ENCODE measurements around the gene CBLC.
A peak's percentile ranks its signal among the peaks of the same experiment; 100 is the strongest.

CBLC gene

DNA sequence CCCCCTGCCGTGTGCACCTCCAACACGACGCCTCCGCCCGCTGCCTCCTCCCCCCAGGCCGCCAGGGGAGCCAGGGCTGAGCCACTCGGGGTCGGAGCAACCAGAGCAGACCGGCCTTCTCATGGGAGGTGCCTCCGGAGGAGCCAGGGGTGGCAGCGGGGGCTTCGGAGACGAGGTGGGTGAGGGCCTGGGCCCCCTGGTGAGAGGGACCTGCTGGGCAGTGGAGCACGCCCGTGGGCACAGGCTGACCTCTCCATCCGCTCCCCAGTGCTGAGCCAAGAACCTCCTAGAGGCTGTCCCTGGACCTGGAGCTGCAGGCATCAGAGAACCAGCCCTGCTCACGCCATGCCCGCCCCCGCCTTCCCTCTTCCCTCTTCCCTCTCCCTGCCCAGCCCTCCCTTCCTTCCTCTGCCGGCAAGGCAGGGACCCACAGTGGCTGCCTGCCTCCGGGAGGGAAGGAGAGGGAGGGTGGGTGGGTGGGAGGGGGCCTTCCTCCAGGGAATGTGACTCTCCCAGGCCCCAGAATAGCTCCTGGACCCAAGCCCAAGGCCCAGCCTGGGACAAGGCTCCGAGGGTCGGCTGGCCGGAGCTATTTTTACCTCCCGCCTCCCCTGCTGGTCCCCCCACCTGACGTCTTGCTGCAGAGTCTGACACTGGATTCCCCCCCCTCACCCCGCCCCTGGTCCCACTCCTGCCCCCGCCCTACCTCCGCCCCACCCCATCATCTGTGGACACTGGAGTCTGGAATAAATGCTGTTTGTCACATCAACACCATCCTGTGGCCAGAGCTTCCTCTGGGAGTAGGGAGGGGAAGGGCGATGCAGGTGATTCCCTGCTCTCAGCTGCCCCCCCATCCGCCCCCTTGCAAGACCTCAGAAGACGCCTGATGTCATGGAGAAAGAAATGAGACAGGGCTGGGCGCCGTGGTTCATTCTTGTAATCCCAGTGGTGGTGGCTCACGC, 43.2 kb downstream of the CBLC start:
- TF ChIP-seq ZNF70 (CRISPR knock-in tag; IDR thresholded peaks at IDR 0.05) = no peak
- TF ChIP-seq OSR1 (CRISPR knock-in tag; IDR thresholded peaks at IDR 0.05) = no peak
- TF ChIP-seq, protein P1, sequence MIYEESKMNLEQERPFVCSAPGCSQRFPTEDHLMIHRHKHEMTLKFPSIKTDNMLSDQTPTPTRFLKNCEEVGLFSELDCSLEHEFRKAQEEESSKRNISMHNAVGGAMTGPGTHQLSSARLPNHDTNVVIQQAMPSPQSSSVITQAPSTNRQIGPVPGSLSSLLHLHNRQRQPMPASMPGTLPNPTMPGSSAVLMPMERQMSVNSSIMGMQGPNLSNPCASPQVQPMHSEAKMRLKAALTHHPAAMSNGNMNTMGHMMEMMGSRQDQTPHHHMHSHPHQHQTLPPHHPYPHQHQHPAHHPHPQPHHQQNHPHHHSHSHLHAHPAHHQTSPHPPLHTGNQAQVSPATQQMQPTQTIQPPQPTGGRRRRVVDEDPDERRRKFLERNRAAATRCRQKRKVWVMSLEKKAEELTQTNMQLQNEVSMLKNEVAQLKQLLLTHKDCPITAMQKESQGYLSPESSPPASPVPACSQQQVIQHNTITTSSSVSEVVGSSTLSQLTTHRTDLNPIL (CRISPR knock-in tag; IDR thresholded peaks at IDR 0.05; ENCODE audit: low read depth) = no peak
- TF ChIP-seq, protein P2, sequence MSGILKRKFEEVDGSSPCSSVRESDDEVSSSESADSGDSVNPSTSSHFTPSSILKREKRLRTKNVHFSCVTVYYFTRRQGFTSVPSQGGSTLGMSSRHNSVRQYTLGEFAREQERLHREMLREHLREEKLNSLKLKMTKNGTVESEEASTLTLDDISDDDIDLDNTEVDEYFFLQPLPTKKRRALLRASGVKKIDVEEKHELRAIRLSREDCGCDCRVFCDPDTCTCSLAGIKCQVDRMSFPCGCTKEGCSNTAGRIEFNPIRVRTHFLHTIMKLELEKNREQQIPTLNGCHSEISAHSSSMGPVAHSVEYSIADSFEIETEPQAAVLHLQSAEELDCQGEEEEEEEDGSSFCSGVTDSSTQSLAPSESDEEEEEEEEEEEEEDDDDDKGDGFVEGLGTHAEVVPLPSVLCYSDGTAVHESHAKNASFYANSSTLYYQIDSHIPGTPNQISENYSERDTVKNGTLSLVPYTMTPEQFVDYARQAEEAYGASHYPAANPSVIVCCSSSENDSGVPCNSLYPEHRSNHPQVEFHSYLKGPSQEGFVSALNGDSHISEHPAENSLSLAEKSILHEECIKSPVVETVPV (CRISPR knock-in tag; IDR thresholded peaks at IDR 0.05) = no peak
- no peak for TF ChIP-seq GLIS3 (CRISPR knock-in tag; IDR thresholded peaks at IDR 0.05)
- no peak for TF ChIP-seq CSDC2 (CRISPR knock-in tag; IDR thresholded peaks at IDR 0.05)
- TF ChIP-seq ZC3H10 (CRISPR knock-in tag; IDR thresholded peaks at IDR 0.05) = no peak
- TF ChIP-seq TCF4 (CRISPR knock-in tag; IDR thresholded peaks at IDR 0.05; ENCODE audit: borderline replicate concordance) = no peak
- TF ChIP-seq, protein P3, sequence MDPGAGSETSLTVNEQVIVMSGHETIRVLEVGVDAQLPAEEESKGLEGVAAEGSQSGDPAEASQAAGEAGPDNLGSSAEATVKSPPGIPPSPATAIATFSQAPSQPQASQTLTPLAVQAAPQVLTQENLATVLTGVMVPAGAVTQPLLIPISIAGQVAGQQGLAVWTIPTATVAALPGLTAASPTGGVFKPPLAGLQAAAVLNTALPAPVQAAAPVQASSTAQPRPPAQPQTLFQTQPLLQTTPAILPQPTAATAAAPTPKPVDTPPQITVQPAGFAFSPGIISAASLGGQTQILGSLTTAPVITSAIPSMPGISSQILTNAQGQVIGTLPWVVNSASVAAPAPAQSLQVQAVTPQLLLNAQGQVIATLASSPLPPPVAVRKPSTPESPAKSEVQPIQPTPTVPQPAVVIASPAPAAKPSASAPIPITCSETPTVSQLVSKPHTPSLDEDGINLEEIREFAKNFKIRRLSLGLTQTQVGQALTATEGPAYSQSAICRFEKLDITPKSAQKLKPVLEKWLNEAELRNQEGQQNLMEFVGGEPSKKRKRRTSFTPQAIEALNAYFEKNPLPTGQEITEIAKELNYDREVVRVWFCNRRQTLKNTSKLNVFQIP (CRISPR knock-in tag; IDR thresholded peaks at IDR 0.05; ENCODE audit: borderline replicate concordance, low read depth) = no peak
- no peak for TF ChIP-seq ESRRG (CRISPR knock-in tag; IDR thresholded peaks at IDR 0.05)
- TF ChIP-seq ARNTL (CRISPR knock-in tag; IDR thresholded peaks at IDR 0.05; ENCODE audit: borderline replicate concordance, low read depth) = no peak
- TF ChIP-seq SNAI2 (CRISPR knock-in tag; IDR thresholded peaks at IDR 0.05) = no peak
- TF ChIP-seq, protein P4, sequence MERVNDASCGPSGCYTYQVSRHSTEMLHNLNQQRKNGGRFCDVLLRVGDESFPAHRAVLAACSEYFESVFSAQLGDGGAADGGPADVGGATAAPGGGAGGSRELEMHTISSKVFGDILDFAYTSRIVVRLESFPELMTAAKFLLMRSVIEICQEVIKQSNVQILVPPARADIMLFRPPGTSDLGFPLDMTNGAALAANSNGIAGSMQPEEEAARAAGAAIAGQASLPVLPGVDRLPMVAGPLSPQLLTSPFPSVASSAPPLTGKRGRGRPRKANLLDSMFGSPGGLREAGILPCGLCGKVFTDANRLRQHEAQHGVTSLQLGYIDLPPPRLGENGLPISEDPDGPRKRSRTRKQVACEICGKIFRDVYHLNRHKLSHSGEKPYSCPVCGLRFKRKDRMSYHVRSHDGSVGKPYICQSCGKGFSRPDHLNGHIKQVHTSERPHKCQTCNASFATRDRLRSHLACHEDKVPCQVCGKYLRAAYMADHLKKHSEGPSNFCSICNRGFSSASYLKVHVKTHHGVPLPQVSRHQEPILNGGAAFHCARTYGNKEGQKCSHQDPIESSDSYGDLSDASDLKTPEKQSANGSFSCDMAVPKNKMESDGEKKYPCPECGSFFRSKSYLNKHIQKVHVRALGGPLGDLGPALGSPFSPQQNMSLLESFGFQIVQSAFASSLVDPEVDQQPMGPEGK (CRISPR knock-in tag; IDR thresholded peaks at IDR 0.05; ENCODE audit: borderline replicate concordance) = no peak
- no peak for TF ChIP-seq ZFP3 (CRISPR knock-in tag; IDR thresholded peaks at IDR 0.05)
- TF ChIP-seq TOX (CRISPR knock-in tag; IDR thresholded peaks at IDR 0.05; ENCODE audit: borderline replicate concordance) = no peak
- TF ChIP-seq ZFP30 (CRISPR knock-in tag; IDR thresholded peaks at IDR 0.05) = no peak
- TF ChIP-seq, protein P5, sequence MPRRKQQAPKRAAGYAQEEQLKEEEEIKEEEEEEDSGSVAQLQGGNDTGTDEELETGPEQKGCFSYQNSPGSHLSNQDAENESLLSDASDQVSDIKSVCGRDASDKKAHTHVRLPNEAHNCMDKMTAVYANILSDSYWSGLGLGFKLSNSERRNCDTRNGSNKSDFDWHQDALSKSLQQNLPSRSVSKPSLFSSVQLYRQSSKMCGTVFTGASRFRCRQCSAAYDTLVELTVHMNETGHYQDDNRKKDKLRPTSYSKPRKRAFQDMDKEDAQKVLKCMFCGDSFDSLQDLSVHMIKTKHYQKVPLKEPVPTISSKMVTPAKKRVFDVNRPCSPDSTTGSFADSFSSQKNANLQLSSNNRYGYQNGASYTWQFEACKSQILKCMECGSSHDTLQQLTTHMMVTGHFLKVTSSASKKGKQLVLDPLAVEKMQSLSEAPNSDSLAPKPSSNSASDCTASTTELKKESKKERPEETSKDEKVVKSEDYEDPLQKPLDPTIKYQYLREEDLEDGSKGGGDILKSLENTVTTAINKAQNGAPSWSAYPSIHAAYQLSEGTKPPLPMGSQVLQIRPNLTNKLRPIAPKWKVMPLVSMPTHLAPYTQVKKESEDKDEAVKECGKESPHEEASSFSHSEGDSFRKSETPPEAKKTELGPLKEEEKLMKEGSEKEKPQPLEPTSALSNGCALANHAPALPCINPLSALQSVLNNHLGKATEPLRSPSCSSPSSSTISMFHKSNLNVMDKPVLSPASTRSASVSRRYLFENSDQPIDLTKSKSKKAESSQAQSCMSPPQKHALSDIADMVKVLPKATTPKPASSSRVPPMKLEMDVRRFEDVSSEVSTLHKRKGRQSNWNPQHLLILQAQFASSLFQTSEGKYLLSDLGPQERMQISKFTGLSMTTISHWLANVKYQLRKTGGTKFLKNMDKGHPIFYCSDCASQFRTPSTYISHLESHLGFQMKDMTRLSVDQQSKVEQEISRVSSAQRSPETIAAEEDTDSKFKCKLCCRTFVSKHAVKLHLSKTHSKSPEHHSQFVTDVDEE (CRISPR knock-in tag; IDR thresholded peaks at IDR 0.05) = no peak
- TF ChIP-seq ZNF8 (CRISPR knock-in tag; IDR thresholded peaks at IDR 0.05) = no peak
- no peak for TF ChIP-seq ZNF565 (CRISPR knock-in tag; conservative IDR thresholded peaks at IDR 0.05; ENCODE audit: low read depth)
- TF ChIP-seq RARB (CRISPR knock-in tag; IDR thresholded peaks at IDR 0.05) = no peak
- ATAC-seq = peak; percentile 81

DNA sequence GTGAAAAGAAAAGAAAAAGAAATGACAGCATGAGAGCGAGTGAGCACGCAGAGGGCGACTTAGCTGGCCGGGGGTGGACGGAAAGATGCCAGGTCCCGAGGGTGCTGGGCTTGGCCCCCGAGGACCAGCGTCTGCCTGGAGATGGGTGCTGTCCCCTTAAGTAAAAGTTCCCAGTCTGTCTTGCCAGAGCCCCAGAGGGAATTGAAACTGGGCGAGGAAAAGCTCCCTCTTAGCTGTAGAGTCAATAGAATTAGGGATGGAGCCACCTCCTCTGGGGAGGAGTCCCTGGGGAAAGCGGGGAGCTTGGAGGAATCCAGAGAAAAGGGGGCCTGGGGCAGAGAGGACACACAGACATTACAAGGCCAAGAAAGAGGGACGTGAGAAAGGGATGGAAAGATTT, 44.5 kb downstream of the CBLC start:
- ATAC-seq = no peak
- no peak for TF ChIP-seq ZNF8 (CRISPR knock-in tag; IDR thresholded peaks at IDR 0.05)
- no peak for TF ChIP-seq OSR1 (CRISPR knock-in tag; IDR thresholded peaks at IDR 0.05)
- TF ChIP-seq ZNF70 (CRISPR knock-in tag; IDR thresholded peaks at IDR 0.05) = no peak
- no peak for TF ChIP-seq BACH2 (CRISPR knock-in tag; IDR thresholded peaks at IDR 0.05; ENCODE audit: borderline replicate concordance)
- TF ChIP-seq TOX (CRISPR knock-in tag; IDR thresholded peaks at IDR 0.05; ENCODE audit: borderline replicate concordance) = no peak
- TF ChIP-seq, protein P4 (CRISPR knock-in tag; IDR thresholded peaks at IDR 0.05; ENCODE audit: borderline replicate concordance) = no peak
- TF ChIP-seq, protein P1 (CRISPR knock-in tag; IDR thresholded peaks at IDR 0.05; ENCODE audit: low read depth) = no peak
